ENCODE measurements around the gene PTPRH. TPM values are rescaled to one million over a fixed set of nuclear protein-coding genes. Genes with fewer than 3 reads are reported as not detected.

PTPRH gene
- total RNA-seq, 4 donors from 2014 or later: 31.2 to 176 (median 102) TPM

DNA sequence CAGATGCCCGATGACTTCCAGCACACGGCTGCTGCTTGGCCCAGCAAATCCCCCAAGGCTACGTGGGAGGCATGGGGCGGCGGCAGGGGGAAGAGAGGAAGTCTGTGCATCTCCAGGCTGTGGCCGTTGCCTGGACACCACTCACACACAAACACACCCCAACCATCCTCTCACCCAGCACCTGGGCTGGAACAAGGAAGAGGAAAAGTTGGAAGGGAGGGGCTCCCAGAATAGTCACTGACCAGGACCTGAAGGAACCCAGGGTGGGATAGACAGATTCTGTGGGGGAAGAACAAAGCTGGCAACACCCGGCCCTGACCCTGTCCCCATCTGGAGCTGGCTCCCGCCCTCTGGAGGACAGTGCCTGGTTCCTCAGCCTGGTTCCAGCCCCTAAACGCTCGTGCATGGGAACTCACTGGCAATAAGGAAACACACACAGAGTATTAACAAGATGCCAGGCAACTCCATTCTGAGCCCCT, 38.4 kb upstream of the PTPRH start:
- H3K27ac ChIP-seq: peak overlapping the region; percentile 34 to 71 (median 64)
- TF ChIP-seq EP300 (IDR thresholded peaks at IDR 0.05; ENCODE audit: low read depth): no peak
- TF ChIP-seq, protein P1, sequence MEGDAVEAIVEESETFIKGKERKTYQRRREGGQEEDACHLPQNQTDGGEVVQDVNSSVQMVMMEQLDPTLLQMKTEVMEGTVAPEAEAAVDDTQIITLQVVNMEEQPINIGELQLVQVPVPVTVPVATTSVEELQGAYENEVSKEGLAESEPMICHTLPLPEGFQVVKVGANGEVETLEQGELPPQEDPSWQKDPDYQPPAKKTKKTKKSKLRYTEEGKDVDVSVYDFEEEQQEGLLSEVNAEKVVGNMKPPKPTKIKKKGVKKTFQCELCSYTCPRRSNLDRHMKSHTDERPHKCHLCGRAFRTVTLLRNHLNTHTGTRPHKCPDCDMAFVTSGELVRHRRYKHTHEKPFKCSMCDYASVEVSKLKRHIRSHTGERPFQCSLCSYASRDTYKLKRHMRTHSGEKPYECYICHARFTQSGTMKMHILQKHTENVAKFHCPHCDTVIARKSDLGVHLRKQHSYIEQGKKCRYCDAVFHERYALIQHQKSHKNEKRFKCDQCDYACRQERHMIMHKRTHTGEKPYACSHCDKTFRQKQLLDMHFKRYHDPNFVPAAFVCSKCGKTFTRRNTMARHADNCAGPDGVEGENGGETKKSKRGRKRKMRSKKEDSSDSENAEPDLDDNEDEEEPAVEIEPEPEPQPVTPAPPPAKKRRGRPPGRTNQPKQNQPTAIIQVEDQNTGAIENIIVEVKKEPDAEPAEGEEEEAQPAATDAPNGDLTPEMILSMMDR (IDR thresholded peaks at IDR 0.05): peak in 1 of 5 experiments; percentile 8
- H3K27me3 ChIP-seq: no peaks in the 10 kb centered on the region
- in situ Hi-C loops (cut with MboI; ENCODE audit: low pct_ligation_motif_present in 1 of 4, low pct_unique_long_range_greater_than_20kb in 1 of 4, low sequenced_read_pairs in 3 of 4): no loop called here
- peaks cover 0 to 34% (median 14%) of the 10 kb centered on the region in 4 donors for H3K36me3 ChIP-seq
- peak; percentile 58 for DNase-seq
- no peak overlapping the region for H3K4me3 ChIP-seq
- H3K4me1 ChIP-seq: peaks cover 9 to 56% (median 18%) of the 10 kb centered on the region in 4 donors
- 16% methylated on average over 10 of the region's 10 CpGs; no CpG with 5 or more reads in 1 of the 2 donors for WGBS, 2 donors (ENCODE audit: low coverage in 1 of 2)
- intact Hi-C loops (cut with DNase I; ENCODE audit: low total_unique reads): no loop called here
- no peaks in the 10 kb centered on the region for H3K9me3 ChIP-seq

DNA sequence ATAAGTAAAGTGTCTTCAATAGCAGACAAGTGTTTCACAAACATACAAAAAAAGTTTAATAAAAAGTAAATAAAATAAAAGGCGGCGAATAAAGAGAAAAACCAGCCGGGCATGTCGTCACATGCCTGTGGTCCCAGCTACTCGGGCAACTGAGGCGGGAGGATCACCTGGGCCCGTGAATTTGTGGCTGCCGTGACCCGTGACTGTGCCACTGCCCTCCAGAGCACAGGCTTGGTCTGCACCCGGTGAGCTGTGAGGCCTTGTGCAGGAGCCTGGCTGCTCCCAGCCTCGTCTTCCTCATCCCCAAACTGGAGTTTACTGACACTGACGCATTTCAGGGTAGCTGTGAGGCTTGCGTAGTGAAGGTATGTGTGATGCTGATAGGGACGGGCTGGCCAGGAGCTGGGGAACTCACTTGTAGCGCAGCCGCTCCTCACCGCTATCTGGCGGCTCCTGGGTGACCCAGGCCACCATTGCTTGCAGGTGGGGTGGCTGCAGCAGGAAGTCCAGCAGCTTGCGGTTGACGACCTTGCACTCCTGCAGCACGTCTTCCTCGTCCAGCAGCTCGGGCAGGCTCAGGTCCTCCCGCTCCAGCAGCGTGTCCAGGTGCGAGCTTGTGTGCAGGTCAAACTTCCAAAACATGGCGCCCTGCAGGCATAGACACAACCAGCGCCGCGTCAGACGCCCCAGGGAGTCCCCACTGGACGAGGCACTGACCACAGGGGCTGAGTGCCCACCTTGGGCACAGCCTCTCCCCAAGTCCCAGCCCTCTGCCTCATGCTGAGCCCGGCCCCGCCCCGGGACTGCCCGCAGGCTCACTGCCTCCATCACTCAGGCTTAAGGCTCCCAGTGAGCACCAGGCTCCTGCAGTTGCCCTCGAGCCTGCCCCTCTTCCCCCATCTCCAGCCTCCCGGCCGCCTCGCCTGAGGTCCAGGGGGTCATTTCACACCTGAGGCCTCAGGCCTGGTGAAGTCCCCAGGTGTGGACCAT, 37.5 kb upstream of the PTPRH start:
- peaks cover 9 to 47% (median 18%) of the 10 kb centered on the region in 4 donors for H3K4me1 ChIP-seq
- no peaks in the 10 kb centered on the region for H3K27me3 ChIP-seq
- intact Hi-C loops (cut with DNase I; ENCODE audit: low total_unique reads) (no loop called here), in situ Hi-C loops (cut with MboI; ENCODE audit: low pct_ligation_motif_present in 1 of 4, low pct_unique_long_range_greater_than_20kb in 1 of 4, low sequenced_read_pairs in 3 of 4) (no loop called here)
- H3K27ac ChIP-seq: peak overlapping the region in 3 of 4 donors; percentile 62 to 71 (median 65)
- 86 to 91% methylated on average over 8 to 27 of the region's 40 CpGs for WGBS, 2 donors (ENCODE audit: low coverage in 1 of 2)
- peaks cover 0 to 38% (median 19%) of the 10 kb centered on the region in 4 donors for H3K36me3 ChIP-seq
- H3K4me3 ChIP-seq: no peak overlapping the region
- TF ChIP-seq, protein P1 (IDR thresholded peaks at IDR 0.05): no peak
- TF ChIP-seq POLR2AphosphoS5 (IDR thresholded peaks at IDR 0.05) (no peak), POLR2A (IDR thresholded peaks at IDR 0.05) (no peak), EP300 (IDR thresholded peaks at IDR 0.05; ENCODE audit: low read depth) (no peak)
- H3K9me3 ChIP-seq: no peaks in the 10 kb centered on the region
- DNase-seq: no peak

DNA sequence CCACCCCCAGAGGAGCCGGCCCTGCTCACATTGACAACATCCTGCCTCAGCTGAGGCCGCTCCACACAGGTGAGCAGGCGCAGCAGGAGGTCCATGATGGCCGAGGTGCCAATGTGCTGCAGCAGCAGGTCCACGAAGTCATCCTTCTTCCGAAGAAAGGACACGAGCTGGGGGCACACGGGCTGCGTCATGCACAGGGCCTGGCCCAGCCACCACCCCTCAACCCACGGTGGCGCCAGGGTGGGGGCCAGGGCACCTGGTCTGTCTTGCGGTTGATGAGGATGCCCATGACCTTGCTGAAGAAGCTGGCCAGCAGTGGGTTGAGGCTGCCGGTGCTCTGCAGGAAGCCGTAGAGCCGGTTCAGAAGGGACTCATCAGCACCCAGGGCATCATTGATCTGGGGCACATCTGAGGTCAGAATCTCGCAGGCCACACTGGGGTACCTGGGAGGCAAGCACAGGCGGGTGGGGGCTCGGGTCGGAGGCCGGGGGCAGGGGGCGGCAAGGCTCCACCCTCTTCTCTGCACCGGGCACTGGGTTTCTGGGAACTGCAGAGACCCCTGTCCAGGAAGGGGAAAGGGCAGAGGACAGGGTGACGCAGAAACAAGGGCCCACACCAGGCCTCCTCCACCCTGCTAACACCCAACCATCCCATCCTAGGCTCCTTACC, 36.1 kb upstream of the PTPRH start:
- Histone ChIP-seq H3K36me3 (peaks cover 0 to 44% (median 24%) of the 10 kb centered on the region in 4 donors), H3K4me3 (no peak overlapping the region), H3K27ac (no peak overlapping the region), H3K27me3 (no peaks in the 10 kb centered on the region), H3K9me3 (no peaks in the 10 kb centered on the region), H3K4me1 (peaks cover 9 to 35% (median 18%) of the 10 kb centered on the region in 4 donors)
- in situ Hi-C loops (cut with MboI; ENCODE audit: low pct_ligation_motif_present in 1 of 4, low pct_unique_long_range_greater_than_20kb in 1 of 4, low sequenced_read_pairs in 3 of 4) (no loop called here), intact Hi-C loops (cut with DNase I; ENCODE audit: low total_unique reads) (no loop called here)
- TF ChIP-seq POLR2A (IDR thresholded peaks at IDR 0.05): no peak
- no peak for TF ChIP-seq EP300 (IDR thresholded peaks at IDR 0.05; ENCODE audit: low read depth)
- TF ChIP-seq, protein P1 (IDR thresholded peaks at IDR 0.05): no peak
- no peak for TF ChIP-seq POLR2AphosphoS5 (IDR thresholded peaks at IDR 0.05)
- DNase-seq: no peak
- 92 to 100% methylated on average over 1 to 13 of the region's 23 CpGs for WGBS, 2 donors (ENCODE audit: low coverage in 1 of 2)

Measured in transverse colon (tissue), 4 donors.